Neural progenitor cell (in vitro differentiated cells): Measurements from ENCODE around the gene NCOA4. TPM values are rescaled to one million over a fixed set of nuclear protein-coding genes. Genes with fewer than 3 reads are reported as not detected.
"Not testable (repeated sequence)": the region's sequence is repeated elsewhere in the genome, so short reads cannot be mapped to it uniquely, and the experiment has no call there.

ENCODE experiments used
- DNase-seq: peaks from one replicate; pipeline ENCODE4 v3.0.0-alpha.2; 2016; ENCODE audit warnings: low spot score
- H2AFZ ChIP-seq: fragments of 200-600 bp; sonication (generic); replicated peaks from 2 replicates; pipeline ENCODE4 v1.6.1; 2016; ENCODE audit warnings: antibody characterized with exemption
- H3F3A ChIP-seq: fragments of 200-600 bp; sonication (generic); 2 replicates; pipeline ENCODE4 v1.6.1; 2016; ENCODE audit warnings: antibody characterized with exemption, low read depth
- H3K27ac ChIP-seq: fragments of 200-600 bp; sonication (generic); 2 replicates; pipeline ENCODE4 v1.5.1; 2016; ENCODE audit warnings: mild to moderate bottlenecking
- H3K27me3 ChIP-seq: fragments of 200-600 bp; sonication (generic); 2 replicates; pipeline ENCODE4 v1.6.1; 2016; ENCODE audit warnings: mild to moderate bottlenecking, moderate library complexity
- H3K36me3 ChIP-seq: fragments of 200-600 bp; sonication (generic); 2 replicates; pipeline ENCODE4 v1.5.1; 2016
- H3K4me1 ChIP-seq: fragments of 200-600 bp; sonication (generic); 2 replicates; pipeline ENCODE4 v1.6.1; 2016; ENCODE audit warnings: mixed run types
- H3K4me2 ChIP-seq: fragments of 200-600 bp; sonication (generic); 2 replicates; pipeline ENCODE4 v1.6.1; 2016
- H3K4me3 ChIP-seq: fragments of 200-600 bp; sonication (generic); 2 replicates; pipeline ENCODE4 v1.5.1; 2016
- H3K79me2 ChIP-seq: fragments of 200-600 bp; sonication (generic); 2 replicates; pipeline ENCODE4 v1.6.1; 2016; ENCODE audit warnings: low read depth
- H3K9ac ChIP-seq: fragments of 200-600 bp; sonication (generic); 2 replicates; pipeline ENCODE4 v1.6.1; 2016
- H3K9me3 ChIP-seq: fragments of 200-600 bp; sonication (generic); 2 replicates; pipeline ENCODE4 v1.5.1; 2016; ENCODE audit warnings: low read depth
- H4K20me1 ChIP-seq: fragments of 200-600 bp; sonication (generic); 2 replicates; pipeline ENCODE4 v1.6.1; 2016; ENCODE audit warnings: low read depth
- H3K27ac Mint-ChIP-seq: 3 replicates; pipeline ENCODE4 v1.8.0; 2021; ENCODE audit warnings: mixed read lengths
- H3K27me3 Mint-ChIP-seq: 2 replicates; pipeline ENCODE4 v1.8.0; 2022; ENCODE audit warnings: low read depth, mild to moderate bottlenecking, inconsistent platforms, moderate library complexity, mixed read lengths; ENCODE audit not compliant: insufficient read depth
- H3K36me3 Mint-ChIP-seq: 3 replicates; pipeline ENCODE4 v1.8.0; 2021; ENCODE audit warnings: mixed read lengths
- H3K4me1 Mint-ChIP-seq: 3 replicates; pipeline ENCODE4 v1.8.0; 2021; ENCODE audit warnings: mixed read lengths
- H3K4me3 Mint-ChIP-seq: 3 replicates; pipeline ENCODE4 v1.8.0; 2021; ENCODE audit warnings: mild to moderate bottlenecking, moderate library complexity, mixed read lengths
- H3K9me3 Mint-ChIP-seq: 3 replicates; pipeline ENCODE4 v1.8.0; 2020; ENCODE audit warnings: mixed read lengths
- EZH2 ChIP-seq: fragments of 200-600 bp; sonication (generic); IDR thresholded peaks from 2 replicates; pipeline ENCODE4 v1.6.1; 2017; ENCODE audit warnings: antibody characterized with exemption, mild to moderate bottlenecking, moderate library complexity
- EZH2phosphoT487 ChIP-seq: fragments of 200-600 bp; sonication (generic); IDR thresholded peaks from 2 replicates; pipeline ENCODE4 v1.6.1; 2017; ENCODE audit warnings: antibody characterized with exemption
- total RNA-seq: library from RNA; depleted of rRNA; stranded (reverse); fragments of >200 nt; gene quantifications from 2 replicates; pipeline ENCODE4 v1.2.3, GENCODE V29; 2015; ENCODE audit warnings: low replicate concordance
- TF ChIP-seq, protein P1 (sequence below): fragments of 200-600 bp; sonication (generic); IDR thresholded peaks from 2 replicates; pipeline ENCODE4 v1.5.1; 2017; ENCODE audit warnings: antibody characterized with exemption, mild to moderate bottlenecking

NCOA4 gene
- total RNA-seq, 1 donor from 2014 or later = 91.7 TPM

DNA sequence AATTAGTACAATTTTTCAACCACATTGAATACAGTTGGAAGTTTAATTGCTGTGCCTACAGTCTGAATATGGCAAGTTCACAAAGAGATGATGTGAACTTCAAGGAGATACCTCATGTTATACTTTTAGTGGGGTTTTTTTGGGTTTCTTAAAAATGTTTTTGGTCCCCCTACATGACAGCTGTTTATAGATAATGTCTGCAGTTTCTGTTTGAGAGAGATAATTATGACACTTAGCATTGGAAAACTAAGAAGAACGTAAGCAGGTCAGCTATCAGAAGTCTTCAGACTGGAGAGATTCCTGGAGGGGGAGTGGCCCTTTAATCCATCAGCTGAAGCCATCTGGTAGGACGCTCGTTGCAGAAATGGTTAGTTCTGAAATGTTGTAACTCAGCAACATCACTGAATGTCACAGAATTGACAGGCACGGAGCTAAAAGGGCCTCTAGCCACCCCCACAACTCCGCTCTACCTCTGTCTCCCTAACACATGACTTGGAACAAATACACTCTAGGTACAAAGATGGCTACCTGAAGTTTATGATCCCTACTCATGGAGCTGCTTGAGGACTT, 29.2 kb downstream of the NCOA4 start:
- Histone ChIP-seq H3K4me3 (no peak overlapping the region), H4K20me1 (no peaks in the 10 kb centered on the region), H3F3A (no peaks in the 10 kb centered on the region), H3K9ac (no peak overlapping the region), H3K9me3 (no peaks in the 10 kb centered on the region), H3K79me2 (no peaks in the 10 kb centered on the region), H3K36me3 (peaks cover 6% of the 10 kb centered on the region), H2AFZ (no peak overlapping the region), H3K4me1 (no peaks in the 10 kb centered on the region), H3K27me3 (no peaks in the 10 kb centered on the region), H3K27ac (no peak overlapping the region), H3K4me2 (no peak overlapping the region)
- H3K9me3 Mint-ChIP-seq = no peaks in the 10 kb centered on the region
- TF ChIP-seq EZH2 (no peak), EZH2phosphoT487 (no peak)
- TF ChIP-seq, protein P1, sequence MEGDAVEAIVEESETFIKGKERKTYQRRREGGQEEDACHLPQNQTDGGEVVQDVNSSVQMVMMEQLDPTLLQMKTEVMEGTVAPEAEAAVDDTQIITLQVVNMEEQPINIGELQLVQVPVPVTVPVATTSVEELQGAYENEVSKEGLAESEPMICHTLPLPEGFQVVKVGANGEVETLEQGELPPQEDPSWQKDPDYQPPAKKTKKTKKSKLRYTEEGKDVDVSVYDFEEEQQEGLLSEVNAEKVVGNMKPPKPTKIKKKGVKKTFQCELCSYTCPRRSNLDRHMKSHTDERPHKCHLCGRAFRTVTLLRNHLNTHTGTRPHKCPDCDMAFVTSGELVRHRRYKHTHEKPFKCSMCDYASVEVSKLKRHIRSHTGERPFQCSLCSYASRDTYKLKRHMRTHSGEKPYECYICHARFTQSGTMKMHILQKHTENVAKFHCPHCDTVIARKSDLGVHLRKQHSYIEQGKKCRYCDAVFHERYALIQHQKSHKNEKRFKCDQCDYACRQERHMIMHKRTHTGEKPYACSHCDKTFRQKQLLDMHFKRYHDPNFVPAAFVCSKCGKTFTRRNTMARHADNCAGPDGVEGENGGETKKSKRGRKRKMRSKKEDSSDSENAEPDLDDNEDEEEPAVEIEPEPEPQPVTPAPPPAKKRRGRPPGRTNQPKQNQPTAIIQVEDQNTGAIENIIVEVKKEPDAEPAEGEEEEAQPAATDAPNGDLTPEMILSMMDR = no peak
- H3K27ac Mint-ChIP-seq = no peak overlapping the region
- H3K4me3 Mint-ChIP-seq = no peak overlapping the region
- no peaks in the 10 kb centered on the region for H3K4me1 Mint-ChIP-seq
- H3K36me3 Mint-ChIP-seq = peaks cover 25% of the 10 kb centered on the region
- no peak for DNase-seq
- H3K27me3 Mint-ChIP-seq = no peaks in the 10 kb centered on the region

DNA sequence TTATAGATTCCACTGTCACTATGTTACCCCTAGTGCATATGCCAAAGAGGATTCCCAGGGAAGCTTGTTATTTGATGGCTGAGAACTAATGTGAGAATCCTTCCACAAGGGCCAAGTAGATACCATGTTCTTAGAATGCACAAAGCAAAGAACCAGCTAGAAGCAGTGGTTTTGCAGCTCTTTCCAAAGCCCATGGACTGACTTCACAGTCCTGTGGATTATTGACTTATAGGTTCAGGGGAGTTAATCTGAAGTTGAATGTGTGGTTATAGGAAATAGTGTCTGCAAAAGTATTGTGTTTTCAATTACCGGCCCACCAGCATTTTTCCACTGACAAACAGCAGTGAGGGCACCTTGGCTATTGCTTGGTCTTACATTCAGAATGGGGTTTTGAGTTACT, 29.9 kb downstream of the NCOA4 start:
- no peaks in the 10 kb centered on the region for H3K9me3 ChIP-seq
- TF ChIP-seq EZH2 (no peak), EZH2phosphoT487 (no peak)
- TF ChIP-seq, protein P1 = no peak
- H3K36me3 Mint-ChIP-seq = peaks cover 25% of the 10 kb centered on the region
- H3K36me3 ChIP-seq = peaks cover 5% of the 10 kb centered on the region
- H3K9ac ChIP-seq = no peak overlapping the region
- H3K4me2 ChIP-seq = no peak overlapping the region
- H3K27ac Mint-ChIP-seq = no peak overlapping the region
- no peak for DNase-seq
- H4K20me1 ChIP-seq = no peaks in the 10 kb centered on the region
- H2AFZ ChIP-seq = no peak overlapping the region
- H3K79me2 ChIP-seq = no peaks in the 10 kb centered on the region
- H3K4me3 ChIP-seq = no peak overlapping the region
- no peaks in the 10 kb centered on the region for H3K27me3 ChIP-seq
- H3K4me1 ChIP-seq = no peaks in the 10 kb centered on the region
- H3K27me3 Mint-ChIP-seq = no peaks in the 10 kb centered on the region
- no peaks in the 10 kb centered on the region for H3K9me3 Mint-ChIP-seq
- no peaks in the 10 kb centered on the region for H3K4me1 Mint-ChIP-seq
- H3K27ac ChIP-seq = no peak overlapping the region
- H3F3A ChIP-seq = no peaks in the 10 kb centered on the region
- H3K4me3 Mint-ChIP-seq = no peak overlapping the region

DNA sequence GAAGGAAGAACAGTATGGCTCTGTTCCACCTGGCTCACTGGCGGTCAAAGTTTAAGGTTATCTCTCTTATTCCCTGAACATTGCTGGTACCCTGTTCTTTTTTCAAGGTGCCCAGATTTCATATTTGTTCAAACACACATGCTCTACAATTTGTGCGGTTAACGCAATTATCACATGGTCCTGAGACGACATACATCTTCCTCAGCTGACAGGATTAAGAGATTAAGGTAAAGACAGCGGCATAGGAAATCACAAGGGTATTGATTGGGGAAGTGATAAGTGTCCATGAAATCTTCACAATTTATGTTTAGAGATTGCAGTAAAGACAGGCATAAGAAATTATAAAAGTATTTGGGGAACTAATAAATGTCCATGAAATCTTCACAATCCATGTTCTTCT, 30.5 kb downstream of the NCOA4 start:
- not testable (repeated sequence) for H3K27me3 ChIP-seq, H3K79me2 ChIP-seq, H3K27ac ChIP-seq, H3K4me2 ChIP-seq, H2AFZ ChIP-seq, H3K27ac Mint-ChIP-seq, DNase-seq, H3K4me3 Mint-ChIP-seq, H3F3A ChIP-seq, H3K36me3 ChIP-seq, H3K9ac ChIP-seq, H3K9me3 Mint-ChIP-seq, H4K20me1 ChIP-seq, H3K4me1 ChIP-seq, H3K9me3 ChIP-seq, H3K4me3 ChIP-seq, H3K4me1 Mint-ChIP-seq, H3K27me3 Mint-ChIP-seq
- H3K36me3 Mint-ChIP-seq = peaks cover 25% of the 10 kb centered on the region

DNA sequence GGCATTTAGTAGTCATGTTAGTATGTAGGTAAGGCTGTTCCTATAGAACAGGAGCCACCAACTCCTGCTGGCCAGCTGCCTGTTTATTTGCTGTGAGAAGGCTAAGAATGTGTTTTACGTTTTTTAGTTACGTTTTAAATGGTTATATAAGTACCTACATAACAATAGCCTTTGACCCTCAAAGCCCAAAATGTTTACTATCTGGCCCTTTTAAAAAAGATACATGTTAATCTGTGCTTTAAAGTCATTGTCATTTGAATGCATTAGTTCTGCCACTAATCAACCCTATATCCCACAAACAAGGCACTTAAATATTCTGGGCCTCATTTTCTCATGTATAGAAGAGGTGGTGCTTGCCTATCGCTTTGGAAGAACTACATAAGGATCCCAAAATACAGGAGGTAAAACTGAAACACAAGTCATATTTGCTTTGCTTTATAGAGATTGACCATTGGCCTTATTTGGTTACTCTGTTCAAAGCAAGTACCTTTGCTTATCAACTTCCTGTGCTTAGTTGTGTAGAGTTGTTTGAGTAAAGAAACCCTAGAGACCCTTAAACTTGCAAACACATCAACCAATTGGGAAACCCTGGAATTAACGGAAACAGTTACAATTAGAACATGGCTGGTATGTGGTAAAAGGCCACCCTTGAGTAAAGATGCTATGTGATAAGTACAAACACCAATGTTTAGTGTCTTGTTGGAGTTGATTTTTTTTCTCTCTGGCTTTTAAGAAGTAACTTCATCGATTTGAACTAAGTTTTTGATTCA, 32.2 kb downstream of the NCOA4 start:
- H3K27me3 ChIP-seq = no peaks in the 10 kb centered on the region
- DNase-seq = no peak
- H3K4me1 ChIP-seq = no peaks in the 10 kb centered on the region
- H2AFZ ChIP-seq = no peak overlapping the region
- no peak overlapping the region for H3K27ac ChIP-seq
- H3K9ac ChIP-seq = no peak overlapping the region
- no peak for TF ChIP-seq EZH2
- no peak for TF ChIP-seq EZH2phosphoT487
- TF ChIP-seq, protein P1 = no peak
- H3K9me3 ChIP-seq = no peaks in the 10 kb centered on the region
- H3K27me3 Mint-ChIP-seq = peaks cover 2% of the 10 kb centered on the region
- H3K4me3 Mint-ChIP-seq = no peak overlapping the region
- H3F3A ChIP-seq = no peaks in the 10 kb centered on the region
- no peak overlapping the region for H3K4me2 ChIP-seq
- H4K20me1 ChIP-seq = no peaks in the 10 kb centered on the region
- no peaks in the 10 kb centered on the region for H3K36me3 ChIP-seq
- H3K36me3 Mint-ChIP-seq = peaks cover 27% of the 10 kb centered on the region
- H3K4me3 ChIP-seq = no peak overlapping the region
- H3K4me1 Mint-ChIP-seq = no peaks in the 10 kb centered on the region
- H3K27ac Mint-ChIP-seq = no peak overlapping the region
- no peaks in the 10 kb centered on the region for H3K79me2 ChIP-seq
- no peaks in the 10 kb centered on the region for H3K9me3 Mint-ChIP-seq
